Calu3 (cell line): ENCODE data around the gene DPYSL3. TPM values are rescaled to one million over a fixed set of nuclear protein-coding genes. Genes with fewer than 3 reads are reported as not detected.

ENCODE experiments used
- BruUV-seq: library from RNA; stranded (reverse); fragments of 400-500 nt; replicated peaks from 2 replicates; lab custom pipeline; 2021; lab: Mats Ljungman, UMichigan
- CTCF ChIA-PET: fragments of 300-600 bp; sonication (Branson Sonifier 250); formaldehyde crosslinking; loops from one replicate; lab custom pipeline; 2022; ENCODE audit warnings: antibody characterized with exemption; lab: Charles Lee
- DNase-seq: peaks from one replicate; pipeline ENCODE4 v3.0.0; 2022
- H3K27ac Mint-ChIP-seq: one replicate; pipeline ENCODE4 v1.8.0; 2022; ENCODE audit warnings: mixed read lengths; ENCODE audit not compliant: unreplicated experiment
- H3K27me3 Mint-ChIP-seq: one replicate; pipeline ENCODE4 v1.8.0; 2022; ENCODE audit warnings: mixed read lengths; ENCODE audit not compliant: unreplicated experiment
- H3K36me3 Mint-ChIP-seq: one replicate; pipeline ENCODE4 v1.8.0; 2022; ENCODE audit warnings: mild to moderate bottlenecking, moderate library complexity, mixed read lengths; ENCODE audit not compliant: insufficient read depth, unreplicated experiment
- H3K4me1 Mint-ChIP-seq: one replicate; pipeline ENCODE4 v1.8.0; 2022; ENCODE audit warnings: mild to moderate bottlenecking, low read depth, mixed read lengths; ENCODE audit not compliant: unreplicated experiment
- H3K4me3 Mint-ChIP-seq: one replicate; pipeline ENCODE4 v1.8.0; 2022; ENCODE audit warnings: mild to moderate bottlenecking, low read depth, moderate library complexity, mixed read lengths; ENCODE audit not compliant: unreplicated experiment
- H3K9me3 Mint-ChIP-seq: one replicate; pipeline ENCODE4 v1.8.0; 2022; ENCODE audit warnings: low read depth, mixed read lengths; ENCODE audit not compliant: unreplicated experiment
- intact Hi-C: fragments of 100-400 bp; cut with micrococcal nuclease; formaldehyde crosslinking; loops from one replicate; pipeline ENCODE4 v1.10.0; 2022; ENCODE audit not compliant: unreplicated experiment
- total RNA-seq: library from RNA; stranded (reverse); gene quantifications from 2 replicates; pipeline ENCODE4 v1.2.3, GENCODE V29; 2022
- TF ChIP-seq, protein P1 (sequence below): fragments of 200-600 bp; IDR thresholded peaks from one replicate; pipeline ENCODE4 v1.8.0; 2022; ENCODE audit warnings: antibody characterized with exemption; ENCODE audit not compliant: unreplicated experiment

The DPYSL3 gene
- total RNA-seq, 1 experiment from 2014 or later: 26.6 TPM

DNA sequence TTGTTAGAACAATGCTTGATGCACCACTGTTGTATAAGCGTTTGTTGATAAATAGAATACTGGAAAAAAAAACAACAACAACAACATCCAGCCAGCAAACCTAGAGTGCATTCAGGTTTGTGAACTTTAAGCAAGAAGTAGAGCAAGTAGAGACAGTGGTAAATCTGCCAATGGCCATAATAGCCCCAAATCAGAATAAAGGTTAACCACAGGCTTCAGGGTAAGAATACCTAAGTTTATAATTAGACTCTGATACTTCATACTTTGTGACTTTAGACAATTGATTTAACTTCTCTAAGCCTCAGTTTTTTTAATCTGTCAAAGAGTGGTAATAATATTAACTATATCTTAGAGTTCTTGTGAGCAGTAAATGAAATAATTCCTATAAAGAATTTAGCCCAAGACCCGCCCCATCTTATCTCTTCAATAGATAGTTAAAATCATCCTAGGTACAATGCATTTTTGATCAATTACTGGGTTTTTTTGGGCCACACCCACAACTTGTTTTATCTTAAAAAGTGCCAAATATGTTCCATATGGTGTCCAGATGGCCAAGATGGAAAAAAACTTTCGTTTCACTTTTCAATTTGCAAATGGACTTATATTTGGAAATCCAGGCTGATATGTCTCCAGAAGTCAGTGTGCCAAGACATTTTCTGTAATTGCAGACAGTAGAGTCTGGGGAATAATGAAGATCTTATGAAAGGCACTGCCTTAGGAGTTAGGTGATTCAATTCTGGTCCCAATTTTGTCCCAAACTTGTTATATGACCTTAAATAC lies 24.5 kb upstream of the DPYSL3 start:
- Mint-ChIP-seq H3K27me3 (no peaks in the 10 kb centered on the region), H3K4me3 (no peak overlapping the region)

DNA sequence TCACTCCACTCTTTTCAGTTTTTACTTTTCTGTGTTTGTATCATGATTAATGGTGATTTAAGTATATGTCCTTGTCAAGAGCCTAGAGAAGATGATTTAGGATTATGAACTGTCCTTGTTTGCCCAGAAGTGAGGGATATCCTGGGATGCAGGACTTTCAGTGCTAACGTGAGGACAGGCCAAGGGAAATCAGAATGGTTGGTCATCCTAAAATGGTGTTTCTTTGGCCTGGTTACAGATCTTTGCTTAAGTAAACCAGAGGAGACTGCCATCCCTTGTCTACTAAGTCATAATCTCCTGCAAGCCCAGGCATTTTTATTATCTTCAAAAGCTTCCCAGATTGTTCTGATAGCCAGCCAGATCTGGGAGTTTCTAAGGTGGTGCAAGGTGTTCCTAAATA lies 22.3 kb upstream of the DPYSL3 start:
- no peak overlapping the region for H3K27ac Mint-ChIP-seq
- H3K9me3 Mint-ChIP-seq: no peaks in the 10 kb centered on the region
- TF ChIP-seq, protein P1, sequence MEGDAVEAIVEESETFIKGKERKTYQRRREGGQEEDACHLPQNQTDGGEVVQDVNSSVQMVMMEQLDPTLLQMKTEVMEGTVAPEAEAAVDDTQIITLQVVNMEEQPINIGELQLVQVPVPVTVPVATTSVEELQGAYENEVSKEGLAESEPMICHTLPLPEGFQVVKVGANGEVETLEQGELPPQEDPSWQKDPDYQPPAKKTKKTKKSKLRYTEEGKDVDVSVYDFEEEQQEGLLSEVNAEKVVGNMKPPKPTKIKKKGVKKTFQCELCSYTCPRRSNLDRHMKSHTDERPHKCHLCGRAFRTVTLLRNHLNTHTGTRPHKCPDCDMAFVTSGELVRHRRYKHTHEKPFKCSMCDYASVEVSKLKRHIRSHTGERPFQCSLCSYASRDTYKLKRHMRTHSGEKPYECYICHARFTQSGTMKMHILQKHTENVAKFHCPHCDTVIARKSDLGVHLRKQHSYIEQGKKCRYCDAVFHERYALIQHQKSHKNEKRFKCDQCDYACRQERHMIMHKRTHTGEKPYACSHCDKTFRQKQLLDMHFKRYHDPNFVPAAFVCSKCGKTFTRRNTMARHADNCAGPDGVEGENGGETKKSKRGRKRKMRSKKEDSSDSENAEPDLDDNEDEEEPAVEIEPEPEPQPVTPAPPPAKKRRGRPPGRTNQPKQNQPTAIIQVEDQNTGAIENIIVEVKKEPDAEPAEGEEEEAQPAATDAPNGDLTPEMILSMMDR: no peak
- BruUV-seq: no TSS peak
- DNase-seq: no peak
- no peaks in the 10 kb centered on the region for H3K27me3 Mint-ChIP-seq
- no peak overlapping the region for H3K4me3 Mint-ChIP-seq
- H3K4me1 Mint-ChIP-seq: peaks cover 20% of the 10 kb centered on the region
- CTCF ChIA-PET: no interaction called here
- intact Hi-C loops: no loop called here
- no peaks in the 10 kb centered on the region for H3K36me3 Mint-ChIP-seq

More for the DNA sequence above, 24.5 kb upstream of the DPYSL3 start:
- no TSS peak for BruUV-seq
- H3K36me3 Mint-ChIP-seq: no peaks in the 10 kb centered on the region
- intact Hi-C loops: no loop called here
- H3K9me3 Mint-ChIP-seq: no peaks in the 10 kb centered on the region
- TF ChIP-seq, protein P1: no peak
- H3K27ac Mint-ChIP-seq: no peak overlapping the region
- DNase-seq: no peak
- CTCF ChIA-PET: no interaction called here
- peaks cover 33% of the 10 kb centered on the region for H3K4me1 Mint-ChIP-seq

DNA sequence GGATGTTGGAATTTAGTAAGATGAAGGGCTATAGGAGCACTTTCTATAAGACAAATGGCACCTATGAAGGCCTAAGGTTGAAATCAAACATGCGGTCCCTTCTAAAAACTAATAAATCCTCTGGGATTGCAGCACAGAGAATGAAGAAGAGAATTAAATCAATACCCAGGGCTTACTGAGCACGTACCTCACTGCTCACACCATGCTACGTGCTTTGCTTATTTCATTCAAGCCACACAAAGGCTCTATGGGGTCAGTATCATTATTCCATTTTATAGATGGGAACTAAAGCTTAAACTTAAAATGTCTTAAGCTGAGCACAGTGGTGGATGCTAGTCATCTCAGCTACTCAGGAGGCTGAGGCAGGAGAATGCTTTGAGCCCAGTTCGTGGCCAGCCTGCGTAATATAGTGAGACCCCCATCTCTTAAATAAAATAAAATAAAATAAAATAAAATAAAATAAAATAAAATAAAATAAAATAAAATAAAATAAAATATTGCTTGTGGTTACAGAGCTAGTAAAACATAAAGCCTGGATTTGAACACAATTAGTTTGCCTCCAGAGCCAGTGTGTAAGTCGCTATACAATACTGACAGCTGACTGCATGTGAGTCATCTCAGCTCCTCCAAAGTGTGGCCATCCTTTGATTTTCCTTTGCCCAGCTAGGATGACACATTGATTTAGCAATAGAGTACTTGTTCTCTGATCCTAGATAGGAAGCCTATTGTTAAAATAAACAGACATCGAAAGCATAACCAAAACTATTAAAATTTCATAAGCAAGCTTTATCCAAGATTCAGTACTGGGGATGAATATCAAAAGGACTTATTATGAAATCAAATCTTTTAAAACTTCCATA lies 20.9 kb upstream of the DPYSL3 start:
- H3K4me3 Mint-ChIP-seq: no peak overlapping the region
- intact Hi-C loops: loop anchor here (2.0 kb wide), 1 partner anchor 14 kb away; no protein-coding TSS in a partner anchor
- no peak overlapping the region for H3K27ac Mint-ChIP-seq
- BruUV-seq: no TSS peak
- DNase-seq: no peak
- no peaks in the 10 kb centered on the region for H3K9me3 Mint-ChIP-seq
- H3K27me3 Mint-ChIP-seq: no peaks in the 10 kb centered on the region
- H3K4me1 Mint-ChIP-seq: peaks cover 9% of the 10 kb centered on the region
- CTCF ChIA-PET: no interaction called here
- no peaks in the 10 kb centered on the region for H3K36me3 Mint-ChIP-seq
- TF ChIP-seq, protein P1: no peak

DNA sequence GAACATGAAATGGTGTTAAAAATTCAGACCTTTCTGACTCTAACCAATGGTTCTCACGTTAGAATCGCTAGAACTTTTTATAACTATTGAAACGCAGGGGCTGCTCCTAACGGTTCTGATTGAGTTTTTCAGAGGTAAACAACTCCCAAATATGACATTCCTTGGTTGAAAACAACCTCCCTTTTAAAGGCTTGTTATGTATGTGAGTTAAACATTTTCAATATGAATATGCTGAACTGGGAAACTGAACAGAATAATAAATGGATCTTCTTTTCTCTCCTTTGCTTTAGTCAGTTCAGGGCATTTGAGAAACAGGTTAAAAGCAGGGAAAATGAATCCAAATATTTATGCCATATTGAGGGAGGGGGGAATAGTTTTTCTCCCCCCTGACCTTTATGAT lies 13.2 kb upstream of the DPYSL3 start:
- no peak for DNase-seq
- no peaks in the 10 kb centered on the region for H3K4me1 Mint-ChIP-seq
- CTCF ChIA-PET: no interaction called here
- no TSS peak for BruUV-seq
- TF ChIP-seq, protein P1: no peak
- intact Hi-C loops: no loop called here
- H3K36me3 Mint-ChIP-seq: no peaks in the 10 kb centered on the region
- H3K27ac Mint-ChIP-seq: no peak overlapping the region
- peaks cover 19% of the 10 kb centered on the region for H3K27me3 Mint-ChIP-seq
- H3K4me3 Mint-ChIP-seq: no peak overlapping the region
- no peaks in the 10 kb centered on the region for H3K9me3 Mint-ChIP-seq
